Osteocyte (in vitro differentiated cells): Measurements from ENCODE around the gene CERCAM. TPM values are rescaled to one million over a fixed set of nuclear protein-coding genes. Genes with fewer than 3 reads are reported as not detected.

ENCODE experiments used
- DNase-seq: peaks from one replicate; pipeline ENCODE4 v3.0.0; 2021; ENCODE audit warnings: mixed read lengths; ENCODE audit not compliant: unreplicated experiment; ENCODE audit errors: extremely low spot score
- H3K27ac Mint-ChIP-seq: one replicate; pipeline ENCODE4 v1.8.0; 2021; ENCODE audit warnings: mild to moderate bottlenecking, mixed read lengths; ENCODE audit not compliant: unreplicated experiment
- H3K27me3 Mint-ChIP-seq: one replicate; pipeline ENCODE4 v1.8.0; 2021; ENCODE audit warnings: mixed read lengths; ENCODE audit not compliant: unreplicated experiment
- H3K36me3 Mint-ChIP-seq: one replicate; pipeline ENCODE4 v1.8.0; 2021; ENCODE audit warnings: mixed read lengths; ENCODE audit not compliant: unreplicated experiment
- H3K4me1 Mint-ChIP-seq: one replicate; pipeline ENCODE4 v1.8.0; 2021; ENCODE audit warnings: mixed read lengths; ENCODE audit not compliant: unreplicated experiment
- H3K4me3 Mint-ChIP-seq: one replicate; pipeline ENCODE4 v1.8.0; 2021; ENCODE audit warnings: mild to moderate bottlenecking, moderate library complexity, mixed read lengths; ENCODE audit not compliant: unreplicated experiment
- H3K9me3 Mint-ChIP-seq: one replicate; pipeline ENCODE4 v1.8.0; 2021; ENCODE audit warnings: mixed read lengths; ENCODE audit not compliant: unreplicated experiment
- CTCF ChIP-seq: fragments of 200-600 bp; sonication (generic); IDR thresholded peaks from 2 replicates; pipeline ENCODE4 v1.5.0; 2021; ENCODE audit warnings: antibody characterized with exemption, mild to moderate bottlenecking, moderate library complexity
- microRNA-seq: library from miRNA; unstranded; fragments of <30 nt; microRNA quantifications from one replicate; pipeline ENCODE4 v1.1.0, GENCODE V29; 2020; ENCODE audit not compliant: unreplicated experiment
- total RNA-seq: library from RNA; stranded (reverse); gene quantifications from 2 replicates; pipeline ENCODE4 v1.2.1, GENCODE V29; 2021

Gene CERCAM
- total RNA-seq, 1 donor from 2014 or later = 128 TPM

GRCh38 chr9:128484686-128485413 lies 64.2 kb downstream of the CERCAM start:
- TF ChIP-seq CTCF = no peak
- H3K9me3 Mint-ChIP-seq = no peaks in the 10 kb centered on the region
- H3K27ac Mint-ChIP-seq = no peak overlapping the region
- no peaks in the 10 kb centered on the region for H3K27me3 Mint-ChIP-seq
- H3K36me3 Mint-ChIP-seq = peaks cover 51% of the 10 kb centered on the region
- H3K4me1 Mint-ChIP-seq = no peaks in the 10 kb centered on the region
- no peak overlapping the region for H3K4me3 Mint-ChIP-seq
- no peak for DNase-seq

DNA sequence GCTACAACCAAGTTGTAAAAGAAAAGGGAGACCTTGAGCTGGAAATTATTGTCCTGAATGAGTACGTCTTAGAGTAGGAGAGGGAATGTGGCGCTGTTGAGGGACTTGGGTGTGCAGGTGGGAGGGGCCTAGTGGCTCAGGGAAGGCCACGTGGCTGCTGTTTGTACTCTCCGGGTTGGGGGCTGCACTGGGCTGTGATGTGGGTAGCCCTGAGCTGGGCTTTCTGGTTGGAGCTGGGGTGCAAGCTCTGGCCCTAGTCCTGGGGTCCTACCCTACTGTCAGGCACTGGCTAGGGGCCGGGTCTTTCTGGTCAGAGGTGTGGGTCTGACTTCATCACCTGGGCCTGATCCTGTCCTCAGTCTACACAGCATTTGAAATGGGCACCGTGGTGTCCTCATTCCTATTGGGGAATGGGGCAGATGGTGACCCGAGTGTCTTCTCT lies 64.8 kb downstream of the CERCAM start:
- no peaks in the 10 kb centered on the region for H3K27me3 Mint-ChIP-seq
- H3K4me1 Mint-ChIP-seq = no peaks in the 10 kb centered on the region
- no peak for TF ChIP-seq CTCF
- peaks cover 51% of the 10 kb centered on the region for H3K36me3 Mint-ChIP-seq
- H3K9me3 Mint-ChIP-seq = no peaks in the 10 kb centered on the region
- no peak for DNase-seq
- H3K4me3 Mint-ChIP-seq = no peak overlapping the region
- no peak overlapping the region for H3K27ac Mint-ChIP-seq

- Mint-ChIP-seq H3K4me3 (no peak overlapping the region), H3K9me3 (no peaks in the 10 kb centered on the region), H3K4me1 (no peaks in the 10 kb centered on the region), H3K27ac (no peak overlapping the region), H3K36me3 (peaks cover 54% of the 10 kb centered on the region), H3K27me3 (no peaks in the 10 kb centered on the region)
- DNase-seq = no peak
- no peak for TF ChIP-seq CTCF
Measured at GRCh38 chr9:128486201-128486600, 65.5 kb downstream of the CERCAM start.

Small RNAs within 50 kb of the gene (microRNA-seq; reads per million reads assigned to microRNA genes)
- not detected for gene MIR219B

Other genes starting within 250 kb of the CERCAM start
- 147 and 170 TPM in 2 replicates for gene CIZ1, start 229.3 kb upstream of the CERCAM start, total RNA-seq
- gene DNM1, start 217.5 kb upstream of the CERCAM start, total RNA-seq = 40.2 and 45.4 TPM in 2 replicates
- 176 and 184 TPM in 2 replicates for gene GOLGA2, start 144.8 kb upstream of the CERCAM start, total RNA-seq
- gene SWI5, start 144.6 kb upstream of the CERCAM start, total RNA-seq = 24.7 and 26.4 TPM in 2 replicates
- 27.0 and 27.3 TPM in 2 replicates for gene TRUB2, start 98.4 kb upstream of the CERCAM start, total RNA-seq
- gene COQ4, start 98.0 kb upstream of the CERCAM start, total RNA-seq = 38.4 and 39.2 TPM in 2 replicates
- gene SLC27A4, start 80.3 kb upstream of the CERCAM start, total RNA-seq = 39.4 and 41.7 TPM in 2 replicates
- 57.0 and 62.0 TPM in 2 replicates for gene URM1, start 49.5 kb upstream of the CERCAM start, total RNA-seq
- gene ODF2, start 35.1 kb downstream of the CERCAM start, total RNA-seq = 37.7 and 40.5 TPM in 2 replicates
- gene GLE1, start 83.9 kb downstream of the CERCAM start, total RNA-seq = 17.2 and 17.4 TPM in 2 replicates
- 355 and 365 TPM in 2 replicates for gene SPTAN1, start 131.7 kb downstream of the CERCAM start, total RNA-seq
- gene DYNC2I2, start 236.0 kb downstream of the CERCAM start, total RNA-seq = 62.5 and 68.6 TPM in 2 replicates